ENCODE data around the gene TMEM272.

TMEM272 gene

GRCh38 chr13:51849145-51850101, 4.4 kb upstream of the TMEM272 start:
- no peak for DNase-seq

GRCh38 chr13:51848674-51849073, 3.7 kb upstream of the TMEM272 start:
- DNase-seq: no peak

- no peak for DNase-seq
These were observed 1.8 kb upstream of the TMEM272 start for GRCh38 chr13:51846756-51847155.

GRCh38 chr13:51845574-51846318, 769 bp upstream of the TMEM272 start:
- DNase-seq: no peak

- no peak for DNase-seq
These were observed 1.4 kb downstream of the TMEM272 start for GRCh38 chr13:51843529-51843928.

GRCh38 chr13:51841732-51842131, 3.2 kb downstream of the TMEM272 start:
- DNase-seq: no peak

- no peak for DNase-seq
These were observed 4.1 kb downstream of the TMEM272 start for GRCh38 chr13:51840917-51841316.

GRCh38 chr13:51839711-51840540, 5.1 kb downstream of the TMEM272 start:
- DNase-seq: no peak

- no peak for DNase-seq
These were observed 6.6 kb downstream of the TMEM272 start for GRCh38 chr13:51838240-51838846.

GRCh38 chr13:51837016-51837415, 8.0 kb downstream of the TMEM272 start:
- DNase-seq: no peak

GRCh38 chr13:51834581-51835171, 10.3 kb downstream of the TMEM272 start:
- no peak for DNase-seq

GRCh38 chr13:51833980-51834379, 11.0 kb downstream of the TMEM272 start:
- DNase-seq: no peak

GRCh38 chr13:51832471-51833152, 12.4 kb downstream of the TMEM272 start:
- DNase-seq: no peak

GRCh38 chr13:51831519-51831918, 13.5 kb downstream of the TMEM272 start:
- no peak for DNase-seq

- DNase-seq: no peak
These were observed 15.4 kb downstream of the TMEM272 start for GRCh38 chr13:51829568-51829899.

- no peak for DNase-seq
These were observed 16.0 kb downstream of the TMEM272 start for GRCh38 chr13:51828730-51829567.

GRCh38 chr13:51827254-51827653, 17.7 kb downstream of the TMEM272 start:
- no peak for DNase-seq

GRCh38 chr13:51826606-51827005, 18.4 kb downstream of the TMEM272 start:
- DNase-seq: no peak

- DNase-seq: no peak
These were observed 19.2 kb downstream of the TMEM272 start for GRCh38 chr13:51825681-51826254.

GRCh38 chr13:51825165-51825592, 19.8 kb downstream of the TMEM272 start:
- no peak for DNase-seq
